Measurements from ENCODE around the gene IMPACT.

The IMPACT gene

DNA sequence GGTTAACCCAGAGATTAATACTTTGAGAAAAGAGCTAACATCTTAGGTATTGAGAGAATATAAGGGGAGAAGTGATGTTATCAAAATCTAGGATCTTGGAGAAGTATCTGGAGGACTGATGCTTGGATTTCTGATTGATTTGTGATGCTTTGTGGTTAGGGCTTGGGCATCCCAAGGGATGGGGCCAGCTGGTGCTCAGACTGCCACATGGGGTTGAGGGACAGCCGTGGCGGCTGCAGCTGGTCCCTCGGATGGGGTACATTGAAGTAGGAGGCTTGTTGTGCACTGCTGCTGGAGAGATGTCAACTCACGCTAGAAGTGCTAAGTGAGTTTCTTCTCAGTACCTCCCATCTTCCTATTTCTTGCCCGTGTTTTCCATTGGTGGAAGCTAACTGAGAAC, 56.4 kb downstream of the IMPACT start:
- no peak for DNase-seq

DNA sequence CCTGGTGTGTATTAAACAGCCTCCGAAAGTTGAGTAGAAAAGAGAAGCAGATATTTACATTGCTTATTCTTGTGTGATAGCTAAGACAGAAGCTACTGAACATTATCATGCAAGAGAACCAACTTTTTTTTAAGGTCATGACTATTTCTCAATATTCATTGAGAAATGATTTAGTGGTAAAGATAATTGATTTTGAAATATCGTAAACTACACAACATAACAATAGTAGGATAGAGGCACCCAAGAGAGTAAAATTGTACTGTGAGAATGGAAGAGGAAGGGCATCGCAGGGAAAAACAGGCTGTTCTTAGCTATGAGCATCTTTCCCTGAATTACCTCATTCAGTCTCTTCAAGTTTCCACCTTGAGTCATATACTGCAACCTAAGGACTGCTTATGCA, 59.2 kb downstream of the IMPACT start:
- no peak for DNase-seq

DNA sequence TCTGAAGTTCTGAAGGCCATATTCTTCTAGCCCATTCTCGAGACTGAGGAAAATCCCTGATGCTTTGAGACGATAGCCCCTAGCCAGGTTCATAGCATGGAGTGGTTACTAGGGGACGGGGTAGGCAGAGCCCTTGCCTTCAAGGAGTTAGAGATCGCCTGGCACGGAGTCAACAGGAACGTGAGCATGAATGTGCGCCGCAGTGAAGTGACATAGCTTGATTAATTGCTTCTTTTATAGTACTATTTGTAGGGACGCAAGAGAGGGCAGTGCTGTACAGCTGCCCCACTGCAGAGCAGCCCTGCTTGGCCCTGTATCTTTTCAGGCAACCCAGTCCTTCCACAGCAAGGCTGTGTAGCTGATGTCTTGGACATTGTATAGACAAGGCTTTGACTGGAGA, 60.2 kb downstream of the IMPACT start:
- no peak for DNase-seq

DNA sequence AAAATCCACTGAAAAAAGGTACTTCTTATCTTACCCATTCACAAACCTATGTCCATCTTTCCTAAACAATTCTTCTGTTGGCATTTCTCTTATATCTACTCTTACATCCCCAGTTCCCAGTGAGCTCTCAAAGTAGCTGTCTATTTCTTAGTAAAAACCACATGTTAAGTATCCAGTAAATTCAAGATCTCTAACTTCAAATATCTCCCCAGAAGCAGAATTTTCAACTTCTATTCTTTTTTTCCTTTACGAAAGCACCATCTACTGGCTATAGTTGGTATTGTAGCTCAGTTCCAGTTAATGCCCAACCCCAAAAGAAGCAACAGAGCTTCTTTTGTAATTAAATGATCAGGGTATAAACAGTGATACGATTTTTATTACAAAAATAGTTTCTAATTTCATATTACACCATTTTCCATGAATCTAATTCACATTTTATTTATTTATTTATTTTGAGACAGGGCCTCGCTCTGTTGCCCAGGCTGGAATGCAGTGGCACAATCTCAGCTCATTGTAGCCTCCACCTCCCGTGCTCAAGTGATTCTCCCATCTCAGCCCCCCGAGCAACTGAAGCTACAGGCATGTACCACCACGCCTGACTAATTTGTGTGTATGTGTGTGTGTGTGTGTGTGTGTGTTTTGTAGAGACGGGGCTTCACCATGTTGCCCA, 62.5 kb downstream of the IMPACT start:
- no peak for DNase-seq

DNA sequence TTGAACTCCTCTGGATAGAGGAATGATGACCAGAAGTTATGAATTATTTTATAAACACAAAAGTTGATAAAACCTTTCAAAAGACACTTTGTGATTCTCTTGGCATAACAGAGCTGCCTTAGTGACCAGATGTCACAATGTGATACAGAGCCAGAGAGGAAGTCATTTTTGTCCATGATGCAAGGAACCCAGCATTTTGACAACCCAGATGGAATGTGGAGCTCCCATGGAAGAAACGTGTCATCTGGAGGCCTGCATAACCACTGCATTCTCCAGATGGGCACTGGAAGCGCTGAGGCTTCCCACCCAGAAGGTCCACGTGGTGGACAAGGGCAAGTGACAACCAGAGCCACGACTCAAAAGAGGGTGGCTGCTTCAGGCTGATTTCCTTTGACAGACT, 64.1 kb downstream of the IMPACT start:
- DNase-seq: no peak

DNA sequence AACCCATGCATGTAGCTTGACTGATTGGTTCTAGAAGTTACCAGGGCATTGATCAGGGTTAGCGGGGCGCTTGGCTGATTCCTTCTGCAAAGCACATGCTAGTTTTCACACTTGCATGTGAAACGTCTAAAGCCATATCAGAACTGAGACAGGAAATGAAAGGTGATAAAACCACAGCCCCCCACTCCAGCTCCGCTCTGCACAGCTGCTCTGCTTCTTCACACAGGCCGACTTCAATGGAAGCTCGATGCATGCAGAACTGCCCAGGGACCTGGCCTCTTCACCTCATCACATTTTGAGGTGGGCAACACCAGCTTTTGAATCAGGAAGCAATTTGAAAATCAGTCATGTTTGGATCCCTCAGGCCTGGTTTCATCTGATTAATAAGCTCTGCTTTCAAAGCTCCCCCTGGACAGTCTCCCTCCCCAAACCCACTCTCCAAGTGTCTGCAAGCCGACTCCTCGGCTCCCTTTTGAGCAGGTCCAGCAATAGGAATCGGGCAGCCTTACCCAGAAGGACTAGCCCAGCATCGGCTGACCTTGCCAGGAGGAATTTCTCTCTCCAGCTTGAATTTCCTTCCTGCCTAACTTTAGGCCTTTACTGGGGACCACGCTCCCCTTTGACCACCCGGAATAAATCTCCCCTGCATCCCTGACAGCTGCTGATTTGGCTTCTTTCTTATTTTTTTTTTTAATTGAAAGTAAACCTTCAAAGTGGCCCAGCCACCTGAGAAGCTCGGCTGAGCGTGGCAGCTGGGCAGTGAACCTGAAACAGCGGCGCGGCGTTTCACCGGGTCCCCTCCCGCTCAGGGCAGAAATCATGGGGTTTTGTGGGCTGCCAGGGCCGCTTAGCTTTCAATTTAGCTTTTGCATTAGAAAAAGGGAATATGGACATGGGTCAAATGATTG, 65.7 kb downstream of the IMPACT start:
- DNase-seq: no peak

DNA sequence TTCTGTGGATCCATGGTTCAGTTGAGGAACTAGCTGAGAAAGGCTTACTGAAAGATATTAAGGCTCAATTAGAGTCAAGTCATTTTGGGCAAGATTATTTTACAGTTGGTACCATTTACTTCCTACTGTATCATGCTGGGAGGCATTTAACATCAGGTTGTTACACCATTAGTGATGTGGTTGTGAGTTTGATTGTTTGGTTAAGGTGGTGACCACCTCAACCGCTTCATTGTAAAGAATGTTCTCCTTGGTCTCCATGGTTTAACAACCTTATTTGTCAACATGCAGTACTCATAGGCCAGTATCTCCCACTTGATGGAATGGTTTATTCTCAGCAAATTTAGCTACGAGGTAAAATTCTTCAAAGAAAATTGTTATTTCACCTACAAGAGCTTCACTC, 68.1 kb downstream of the IMPACT start:
- no peak for DNase-seq

DNA sequence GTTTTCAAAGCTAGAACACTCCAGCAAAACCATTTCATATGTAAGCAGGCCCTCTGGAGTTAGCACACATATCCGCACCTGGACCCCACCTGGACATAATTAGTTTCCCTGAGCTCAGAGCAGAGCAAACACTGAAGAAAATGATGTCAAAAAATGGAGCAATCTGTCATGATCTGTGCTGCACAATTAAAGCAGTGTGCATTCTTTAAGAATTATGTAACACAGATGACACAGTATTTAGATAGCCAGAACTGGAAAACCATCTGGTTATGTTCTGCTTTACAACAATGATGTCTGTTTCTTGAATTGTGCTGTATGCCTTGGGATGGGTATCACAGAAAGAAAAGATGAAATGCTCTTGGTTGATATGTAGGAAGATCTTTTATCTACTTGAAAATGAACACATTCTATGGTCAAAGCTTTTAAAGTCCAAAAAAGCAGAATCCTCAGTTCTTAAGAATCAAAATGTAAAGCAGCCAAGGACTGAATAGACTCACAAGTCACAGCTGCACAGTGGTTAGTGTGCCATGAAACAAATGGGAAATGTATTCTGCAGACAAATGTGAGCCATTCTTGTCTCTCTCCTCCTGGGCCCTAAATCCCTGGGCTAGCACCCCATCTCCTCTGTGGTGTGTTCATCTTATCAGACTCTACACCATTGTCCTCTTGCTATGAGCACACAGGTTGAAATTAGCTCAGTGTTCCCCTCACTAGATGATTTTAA, 70.7 kb downstream of the IMPACT start:
- DNase-seq: no peak

DNA sequence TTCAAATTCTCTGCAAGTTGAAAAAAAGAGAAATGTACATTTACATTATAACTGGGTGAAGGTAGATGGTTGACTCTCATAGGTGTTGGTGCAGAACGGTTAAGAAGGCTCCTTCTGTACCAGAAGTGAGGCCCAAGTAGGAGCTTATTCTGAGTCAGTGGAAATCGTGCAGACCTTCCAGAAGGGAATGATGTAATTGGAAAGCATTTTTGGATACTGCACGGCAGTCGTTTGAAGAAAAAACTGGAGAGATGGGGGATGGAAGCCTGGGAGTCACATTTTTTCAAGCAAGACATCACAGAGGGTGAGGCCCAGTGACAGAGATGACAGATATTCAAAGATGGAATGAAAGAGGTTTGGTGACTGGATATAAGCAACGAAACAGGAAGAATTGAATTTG, 73.3 kb downstream of the IMPACT start:
- no peak for DNase-seq

DNA sequence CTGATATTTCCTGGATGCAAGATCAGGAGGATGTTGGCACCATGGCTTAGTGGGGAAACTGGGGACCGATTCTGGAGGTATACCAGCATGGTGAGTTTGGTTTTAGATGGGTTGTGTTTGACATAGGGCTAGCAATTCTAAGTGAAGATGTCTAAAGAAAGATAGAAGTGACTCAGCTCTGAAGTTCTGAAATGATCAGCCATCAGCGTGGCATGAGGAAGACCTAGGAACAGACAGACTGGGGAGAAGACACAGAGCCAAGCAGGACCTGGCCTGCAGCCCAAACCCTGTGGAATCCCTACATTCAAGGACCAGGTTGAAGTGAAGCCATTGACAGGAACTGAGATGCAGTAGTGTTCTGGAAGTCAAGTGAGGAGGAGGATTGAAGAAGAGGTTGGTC, 73.7 kb downstream of the IMPACT start:
- DNase-seq: no peak

DNA sequence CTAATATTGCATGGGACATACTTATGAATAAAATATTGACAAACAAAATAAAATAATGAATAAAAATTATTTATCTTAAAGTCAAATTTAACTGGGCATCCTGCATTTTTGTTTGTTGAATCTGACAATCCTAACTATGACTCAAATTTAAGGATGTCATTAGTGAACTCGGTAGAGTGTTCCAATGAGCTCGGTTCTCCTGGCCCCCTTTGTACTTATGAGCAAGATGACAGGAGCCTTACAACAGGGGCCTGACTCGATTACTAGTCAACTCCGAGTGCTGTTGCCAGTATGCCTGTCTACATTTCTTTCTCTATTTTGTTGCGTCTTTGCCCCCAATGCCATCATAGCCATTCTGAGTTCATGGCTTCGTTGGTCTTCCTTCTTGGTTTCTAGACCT, 74.3 kb downstream of the IMPACT start:
- no peak for DNase-seq

DNA sequence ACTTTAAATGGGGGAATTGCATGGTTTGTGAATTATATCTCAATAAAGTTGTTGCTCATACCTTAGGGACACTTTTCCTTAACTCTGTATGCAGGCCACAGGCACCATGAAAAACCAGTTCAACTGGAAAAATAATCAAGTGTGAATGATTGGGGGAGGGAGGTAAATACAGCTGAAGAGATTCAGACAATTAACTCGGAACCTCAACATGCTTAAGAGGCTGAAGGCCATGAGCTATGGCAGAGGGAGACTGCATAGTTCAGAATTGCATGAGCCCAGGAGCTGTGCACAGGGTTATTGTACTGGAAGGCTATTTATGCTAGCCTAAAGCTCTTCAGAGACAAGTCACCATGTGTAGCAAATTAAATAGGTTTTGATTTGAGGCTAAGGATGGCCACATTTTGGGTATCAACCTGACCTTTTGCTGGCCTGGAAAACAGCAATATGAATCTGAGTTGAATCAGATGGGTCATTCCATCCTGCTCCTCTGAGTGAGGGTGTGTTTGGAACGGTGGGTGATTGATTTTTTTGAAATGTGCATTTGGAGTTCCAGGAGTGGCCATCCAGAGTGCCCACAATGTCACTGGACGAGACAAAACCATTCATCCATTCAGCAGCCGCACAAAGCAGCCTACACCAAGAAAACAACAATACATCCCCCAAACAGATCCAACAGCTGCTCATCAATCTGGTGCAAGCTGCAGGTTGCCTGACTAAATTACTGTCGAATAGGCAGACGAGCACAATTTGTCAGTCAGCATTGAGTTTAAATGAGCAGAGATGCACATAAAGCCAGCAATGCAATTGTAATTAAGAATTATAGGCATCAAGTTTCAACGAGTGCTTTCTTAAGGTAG, 76.4 kb downstream of the IMPACT start:
- DNase-seq: no peak
